Keratinocyte (primary cell): ENCODE measurements around the gene CNTD1.

Source experiments
- EZH2 ChIP-seq: IDR thresholded peaks from one replicate; pipeline ENCODE4 v1.6.1; 2012; ENCODE audit warnings: inconsistent platforms, mild to moderate bottlenecking, low read length, moderate library complexity
- TF ChIP-seq, protein P1 (sequence below), 3 experiments: IDR thresholded peaks in 1 of 3; conservative IDR thresholded peaks in 1 of 3; optimal IDR thresholded peaks in 1 of 3; 2 replicates in 2 of 3; 3 replicates in 1 of 3; pipeline versions ENCODE3 to v1.5.1; 2011; ENCODE audit warnings: low read length in 3 of 3, mild to moderate bottlenecking in 3 of 3, moderate library complexity in 2 of 3, control low read depth in 1 of 3, inconsistent platforms in 1 of 3; ENCODE audit not compliant: insufficient read depth in 2 of 3; ENCODE audit errors: extremely low read depth in 1 of 3

DNA sequence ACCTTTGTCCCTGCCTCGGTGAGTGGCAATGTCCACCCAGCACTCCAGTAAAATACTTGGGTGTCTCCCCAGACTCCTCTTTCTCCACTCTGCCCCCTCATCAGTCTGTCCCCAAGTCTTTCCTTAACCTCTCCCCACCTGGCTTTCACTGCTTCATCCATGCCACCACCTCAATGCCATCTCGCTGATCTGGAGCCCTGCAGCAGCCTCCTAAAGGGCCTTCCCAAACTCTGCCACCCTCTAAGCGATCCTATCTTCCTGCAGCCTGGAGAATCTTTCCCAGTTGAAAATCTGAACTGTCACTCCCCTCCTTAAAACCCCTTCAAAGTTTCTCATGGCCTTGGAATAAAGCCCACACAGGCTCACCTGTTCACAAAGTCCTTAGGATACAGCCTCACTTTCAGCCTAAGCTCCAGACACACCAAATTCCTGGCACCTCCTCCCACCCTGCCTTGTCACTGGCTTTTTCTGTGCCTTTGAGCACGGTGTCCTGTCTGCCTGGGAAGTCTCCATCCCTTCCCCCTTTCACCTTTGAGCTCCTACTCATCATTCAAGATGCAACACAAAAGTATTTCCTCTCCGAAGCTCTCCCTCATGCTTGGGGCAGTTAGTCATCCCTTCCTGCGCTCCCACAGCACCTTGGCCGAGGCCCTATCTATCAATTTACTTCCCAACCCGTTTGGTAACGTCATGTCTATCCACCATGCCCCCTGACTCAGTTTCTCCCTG, 15.4 kb upstream of the CNTD1 start:
- TF ChIP-seq EZH2 = no peak
- TF ChIP-seq, protein P1, sequence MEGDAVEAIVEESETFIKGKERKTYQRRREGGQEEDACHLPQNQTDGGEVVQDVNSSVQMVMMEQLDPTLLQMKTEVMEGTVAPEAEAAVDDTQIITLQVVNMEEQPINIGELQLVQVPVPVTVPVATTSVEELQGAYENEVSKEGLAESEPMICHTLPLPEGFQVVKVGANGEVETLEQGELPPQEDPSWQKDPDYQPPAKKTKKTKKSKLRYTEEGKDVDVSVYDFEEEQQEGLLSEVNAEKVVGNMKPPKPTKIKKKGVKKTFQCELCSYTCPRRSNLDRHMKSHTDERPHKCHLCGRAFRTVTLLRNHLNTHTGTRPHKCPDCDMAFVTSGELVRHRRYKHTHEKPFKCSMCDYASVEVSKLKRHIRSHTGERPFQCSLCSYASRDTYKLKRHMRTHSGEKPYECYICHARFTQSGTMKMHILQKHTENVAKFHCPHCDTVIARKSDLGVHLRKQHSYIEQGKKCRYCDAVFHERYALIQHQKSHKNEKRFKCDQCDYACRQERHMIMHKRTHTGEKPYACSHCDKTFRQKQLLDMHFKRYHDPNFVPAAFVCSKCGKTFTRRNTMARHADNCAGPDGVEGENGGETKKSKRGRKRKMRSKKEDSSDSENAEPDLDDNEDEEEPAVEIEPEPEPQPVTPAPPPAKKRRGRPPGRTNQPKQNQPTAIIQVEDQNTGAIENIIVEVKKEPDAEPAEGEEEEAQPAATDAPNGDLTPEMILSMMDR (optimal IDR thresholded peaks at IDR 0.05 in 1 of 3, IDR thresholded peaks at IDR 0.05 in 1 of 3, conservative IDR thresholded peaks at IDR 0.05 in 1 of 3; ENCODE audit: extremely low read depth in 1 of 3, insufficient read depth in 2 of 3, low read length in 3 of 3) = no peak
